Measurements from ENCODE around the gene ANKRD44. TPM values are rescaled to one million over a fixed set of nuclear protein-coding genes. Genes with fewer than 3 reads are reported as not detected.

Gene ANKRD44
- total RNA-seq, 2 donors from 2014 or later, result 7.0 to 7.9 TPM

DNA sequence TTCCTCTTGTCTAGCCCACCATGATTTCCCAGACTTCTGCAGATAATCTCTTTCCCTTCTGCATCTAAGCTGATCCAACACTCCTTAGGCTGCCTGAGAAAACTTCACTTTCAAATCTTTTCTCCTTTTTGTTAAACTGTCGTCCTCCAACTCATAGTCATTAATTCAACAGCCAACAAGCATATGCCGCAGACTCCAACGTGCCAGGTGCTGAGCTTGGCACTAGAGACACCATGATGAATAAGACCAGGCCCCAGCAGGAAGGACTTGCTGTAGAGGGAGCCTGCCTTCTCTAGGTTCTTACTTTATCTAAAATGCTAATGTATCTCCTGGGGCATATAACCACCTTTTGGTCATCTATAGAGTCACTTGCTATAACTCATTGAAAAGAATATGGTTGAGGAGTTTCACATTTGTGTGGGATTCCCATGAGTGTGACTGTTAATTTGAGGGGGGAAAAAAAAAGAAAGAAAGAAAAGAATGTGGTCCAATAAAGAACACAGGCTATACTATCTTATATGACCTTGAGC is 51.0 kb downstream of the ANKRD44 start:
- intact Hi-C loops (cut with DNase I), result no loop called here
- Histone ChIP-seq H3K27me3 (no peaks in the 10 kb centered on the region), H3K9ac (ENCODE audit: low read depth in 2 of 2, low read length in 2 of 2) (no peak overlapping the region), H3K4me3 (no peak overlapping the region), H3K4me1 (peaks cover 3% of the 10 kb centered on the region), H3K9me3 (no peaks in the 10 kb centered on the region), H3K36me3 (no peaks in the 10 kb centered on the region), H3K27ac (no peak overlapping the region)
- no peak for DNase-seq
- TF ChIP-seq, protein P1, sequence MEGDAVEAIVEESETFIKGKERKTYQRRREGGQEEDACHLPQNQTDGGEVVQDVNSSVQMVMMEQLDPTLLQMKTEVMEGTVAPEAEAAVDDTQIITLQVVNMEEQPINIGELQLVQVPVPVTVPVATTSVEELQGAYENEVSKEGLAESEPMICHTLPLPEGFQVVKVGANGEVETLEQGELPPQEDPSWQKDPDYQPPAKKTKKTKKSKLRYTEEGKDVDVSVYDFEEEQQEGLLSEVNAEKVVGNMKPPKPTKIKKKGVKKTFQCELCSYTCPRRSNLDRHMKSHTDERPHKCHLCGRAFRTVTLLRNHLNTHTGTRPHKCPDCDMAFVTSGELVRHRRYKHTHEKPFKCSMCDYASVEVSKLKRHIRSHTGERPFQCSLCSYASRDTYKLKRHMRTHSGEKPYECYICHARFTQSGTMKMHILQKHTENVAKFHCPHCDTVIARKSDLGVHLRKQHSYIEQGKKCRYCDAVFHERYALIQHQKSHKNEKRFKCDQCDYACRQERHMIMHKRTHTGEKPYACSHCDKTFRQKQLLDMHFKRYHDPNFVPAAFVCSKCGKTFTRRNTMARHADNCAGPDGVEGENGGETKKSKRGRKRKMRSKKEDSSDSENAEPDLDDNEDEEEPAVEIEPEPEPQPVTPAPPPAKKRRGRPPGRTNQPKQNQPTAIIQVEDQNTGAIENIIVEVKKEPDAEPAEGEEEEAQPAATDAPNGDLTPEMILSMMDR (IDR thresholded peaks at IDR 0.05), result no peak

DNA sequence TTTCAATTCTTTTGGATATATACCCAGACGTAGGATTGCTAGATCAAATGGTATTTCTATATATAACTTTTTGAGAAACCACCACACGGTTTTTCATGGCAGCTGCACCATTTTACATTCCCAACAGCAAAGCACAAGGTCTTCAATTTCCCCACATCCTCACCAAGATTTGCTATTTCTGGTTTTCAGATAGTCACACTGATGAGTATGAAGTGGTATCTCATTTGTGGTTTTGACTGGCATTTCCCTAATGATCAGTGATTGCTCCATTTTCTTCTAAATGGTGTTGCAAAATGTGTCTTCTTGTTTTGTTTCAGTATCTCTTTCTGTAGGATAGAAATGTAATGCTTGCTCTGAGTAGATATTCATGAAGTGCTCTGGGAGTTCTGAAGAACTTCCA is 52.0 kb downstream of the ANKRD44 start:
- Histone ChIP-seq H3K4me1 (peaks cover 3% of the 10 kb centered on the region), H3K36me3 (no peaks in the 10 kb centered on the region), H3K9ac (ENCODE audit: low read depth in 2 of 2, low read length in 2 of 2) (no peak overlapping the region), H3K27me3 (no peaks in the 10 kb centered on the region), H3K27ac (peak overlapping the region; percentile 9), H3K9me3 (no peaks in the 10 kb centered on the region), H3K4me3 (no peak overlapping the region)
- no peak for DNase-seq
- intact Hi-C loops (cut with DNase I), result no loop called here
- TF ChIP-seq, protein P1 (IDR thresholded peaks at IDR 0.05), result no peak

DNA sequence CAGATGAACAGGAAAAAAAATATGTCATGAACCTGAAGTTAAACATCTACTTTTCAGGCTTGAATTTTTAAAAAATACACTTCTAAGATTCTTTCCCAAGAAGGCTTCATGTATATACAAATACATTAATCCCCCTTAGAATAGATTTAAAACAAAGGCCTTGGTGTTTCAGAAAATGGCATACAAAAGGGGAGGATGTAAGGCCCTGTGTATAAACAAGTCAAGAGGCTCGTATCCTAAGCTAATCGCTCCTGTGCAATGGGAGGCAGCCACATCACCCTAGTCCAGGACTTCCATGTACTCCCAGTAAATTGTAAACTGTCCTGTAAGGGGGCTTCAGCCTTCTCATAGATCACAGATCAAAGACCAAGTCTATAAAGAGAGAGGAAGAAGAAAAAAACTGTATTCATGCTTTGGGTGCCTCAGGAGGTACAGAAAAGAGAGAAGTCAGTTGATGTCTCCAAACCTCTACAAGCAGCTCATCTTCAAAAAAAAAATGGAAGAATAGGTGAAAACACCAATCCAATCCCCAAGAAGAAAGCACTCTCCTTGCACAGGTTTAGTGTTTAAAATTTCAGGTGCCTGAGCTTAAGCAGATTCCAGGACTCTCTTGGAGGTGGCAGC is 53.9 kb downstream of the ANKRD44 start:
- Histone ChIP-seq H3K9ac (ENCODE audit: low read depth in 2 of 2, low read length in 2 of 2) (no peak overlapping the region), H3K36me3 (no peaks in the 10 kb centered on the region), H3K9me3 (no peaks in the 10 kb centered on the region), H3K27ac (peak overlapping the region; percentile 51), H3K4me1 (peaks cover 3% of the 10 kb centered on the region), H3K27me3 (no peaks in the 10 kb centered on the region), H3K4me3 (no peak overlapping the region)
- intact Hi-C loops (cut with DNase I), result no loop called here
- TF ChIP-seq, protein P1 (IDR thresholded peaks at IDR 0.05), result no peak
- DNase-seq, result no peak

DNA sequence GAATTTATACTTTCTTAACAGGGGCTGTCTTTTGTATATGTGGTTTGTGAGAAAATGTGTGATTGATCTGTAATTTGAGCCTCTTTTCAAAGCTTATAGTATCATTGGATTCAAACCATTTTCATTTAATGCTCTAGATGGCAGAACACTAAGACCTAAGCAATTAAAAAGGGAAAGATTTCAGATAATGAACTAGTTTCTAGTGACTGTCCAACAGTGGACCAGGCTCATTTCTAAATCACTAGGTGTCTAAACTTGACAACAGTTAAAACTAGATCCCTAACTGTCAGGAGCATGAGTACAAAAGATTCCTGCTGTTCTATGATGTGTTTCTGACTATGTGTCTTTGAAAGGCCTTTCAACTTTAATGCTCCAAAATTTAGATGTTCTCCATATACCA is 54.6 kb downstream of the ANKRD44 start:
- TF ChIP-seq, protein P1 (IDR thresholded peaks at IDR 0.05), result no peak
- no peaks in the 10 kb centered on the region for H3K9me3 ChIP-seq
- DNase-seq, result no peak
- peak overlapping the region; percentile 51 for H3K27ac ChIP-seq
- H3K9ac ChIP-seq (ENCODE audit: low read depth in 2 of 2, low read length in 2 of 2), result peak overlapping the region in 1 of 2 donors; percentile 21
- H3K4me3 ChIP-seq, result no peak overlapping the region
- no peaks in the 10 kb centered on the region for H3K36me3 ChIP-seq
- H3K27me3 ChIP-seq, result no peaks in the 10 kb centered on the region
- intact Hi-C loops (cut with DNase I), result no loop called here
- H3K4me1 ChIP-seq, result peaks cover 3% of the 10 kb centered on the region

DNA sequence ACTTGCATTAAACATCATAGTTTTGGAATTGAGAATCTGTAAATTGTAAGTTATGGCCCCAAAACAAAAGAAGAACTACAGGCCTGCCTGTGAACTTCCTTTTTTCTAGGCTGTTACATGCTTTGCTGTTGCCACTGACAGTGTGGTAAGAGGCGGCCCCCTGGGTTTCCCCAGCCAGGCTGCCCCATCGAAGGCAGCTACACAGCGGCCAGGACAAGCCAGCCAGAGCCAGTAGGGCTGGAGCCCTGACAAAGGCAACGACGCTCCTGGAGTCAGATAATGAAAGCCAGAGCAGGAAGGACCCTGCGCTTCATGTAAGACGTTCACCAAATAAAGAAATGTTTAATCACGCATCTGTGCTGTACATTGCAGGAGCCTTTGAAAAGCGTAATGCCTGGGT is 55.0 kb downstream of the ANKRD44 start:
- TF ChIP-seq, protein P1 (IDR thresholded peaks at IDR 0.05), result no peak
- no peaks in the 10 kb centered on the region for H3K9me3 ChIP-seq
- no peak overlapping the region for H3K4me3 ChIP-seq
- H3K36me3 ChIP-seq, result no peaks in the 10 kb centered on the region
- peak overlapping the region; percentile 51 for H3K27ac ChIP-seq
- H3K9ac ChIP-seq (ENCODE audit: low read depth in 2 of 2, low read length in 2 of 2), result peak overlapping the region in 1 of 2 donors; percentile 51
- DNase-seq, result peak; percentile 51
- H3K27me3 ChIP-seq, result no peaks in the 10 kb centered on the region
- intact Hi-C loops (cut with DNase I), result no loop called here
- H3K4me1 ChIP-seq, result peaks cover 3% of the 10 kb centered on the region

All from colonic mucosa (tissue), 4 donors.